PC-3 (cell line): ENCODE measurements around the gene PGP. TPM values are rescaled to one million over a fixed set of nuclear protein-coding genes. Genes with fewer than 3 reads are reported as not detected.

Source experiments
- ATAC-seq: fragments of 200-7000 bp; cut with Tn5 transposase; 2 replicates; pipeline ENCODE4 v1.9.1; 2020; ENCODE audit warnings: mild to moderate bottlenecking, moderate library complexity
- BruUV-seq: library from RNA; stranded (reverse); fragments of 400-500 nt; replicated peaks from 2 replicates; lab custom pipeline; 2021; lab: Mats Ljungman, UMichigan
- CTCF ChIA-PET: fragments of 300-600 bp; sonication (Branson Sonifier 250); formaldehyde crosslinking; loops from one replicate; lab custom pipeline; 2022; ENCODE audit warnings: antibody characterized with exemption; lab: Charles Lee
- POLR2A ChIA-PET: fragments of 300-600 bp; sonication (Branson Sonifier 250); formaldehyde crosslinking; loops from one replicate; lab custom pipeline; 2022; ENCODE audit warnings: antibody characterized with exemption; ENCODE audit not compliant: unreplicated experiment; lab: Charles Lee
- DNase-seq: peaks from one replicate; pipeline ENCODE4 v3.0.0-alpha.2; 2015
- H2AFZ ChIP-seq: fragments of 300-600 bp; sonication (generic); 2 replicates; pipeline ENCODE4 v1.6.0; 2016; ENCODE audit warnings: antibody characterized with exemption, low read length
- H3F3A ChIP-seq: fragments of 300-600 bp; sonication (generic); one replicate; pipeline ENCODE4 v1.6.0; 2017; ENCODE audit warnings: antibody characterized with exemption, low read length, control low read depth, mild to moderate bottlenecking; ENCODE audit not compliant: unreplicated experiment
- H3K27ac ChIP-seq: fragments of 300-600 bp; sonication (generic); 2 replicates; pipeline ENCODE4 v1.5.1; 2016; ENCODE audit warnings: mild to moderate bottlenecking, low read length
- H3K27me3 ChIP-seq: fragments of 300-600 bp; sonication (generic); 2 replicates; pipeline ENCODE4 v1.6.1; 2016; ENCODE audit warnings: low read length, mixed read lengths
- H3K36me3 ChIP-seq: fragments of 300-600 bp; sonication (generic); 2 replicates; pipeline ENCODE4 v1.6.1; 2016; ENCODE audit warnings: low read depth, mixed run types, low read length, mixed read lengths
- H3K4me1 ChIP-seq: fragments of 300-600 bp; sonication (generic); 2 replicates; pipeline ENCODE4 v1.5.1; 2016; ENCODE audit warnings: low read length; ENCODE audit not compliant: insufficient read depth
- H3K4me2 ChIP-seq: fragments of 300-600 bp; sonication (generic); 2 replicates; pipeline ENCODE4 v1.6.0; 2016; ENCODE audit warnings: low read length
- H3K4me3 ChIP-seq: fragments of 300-600 bp; sonication (generic); 2 replicates; pipeline ENCODE4 v1.5.1; 2016; ENCODE audit warnings: mild to moderate bottlenecking, low read length, mixed read lengths
- H3K79me2 ChIP-seq: fragments of 300-600 bp; sonication (generic); 2 replicates; pipeline ENCODE4 v1.6.1; 2017; ENCODE audit warnings: low read length, mixed read lengths
- H3K9ac ChIP-seq: fragments of 300-600 bp; sonication (generic); 2 replicates; pipeline ENCODE4 v1.6.0; 2016; ENCODE audit warnings: mild to moderate bottlenecking, low read length
- H3K9me2 ChIP-seq: fragments of 300-600 bp; sonication (generic); replicated peaks from 2 replicates; pipeline ENCODE4 v1.6.1; 2016; ENCODE audit warnings: mixed run types, low read length, mixed read lengths
- H3K9me3 ChIP-seq: fragments of 300-600 bp; sonication (generic); 2 replicates; pipeline ENCODE4 v1.6.1; 2016; ENCODE audit warnings: low read length, mixed read lengths
- H4K20me1 ChIP-seq: fragments of 300-600 bp; sonication (generic); 2 replicates; pipeline ENCODE4 v1.6.1; 2016; ENCODE audit warnings: low read length, mixed read lengths
- CTCF ChIP-seq: fragments of 300-600 bp; sonication (generic); conservative IDR thresholded peaks from 2 replicates; pipeline ENCODE4 v1.5.1; 2017; ENCODE audit warnings: antibody characterized with exemption, low read depth, mild to moderate bottlenecking, low read length
- EZH2 ChIP-seq: fragments of 300-600 bp; sonication (generic); IDR thresholded peaks from one replicate; pipeline ENCODE4 v1.6.1; 2017; ENCODE audit warnings: antibody characterized with exemption, mild to moderate bottlenecking, low read length; ENCODE audit not compliant: unreplicated experiment
- EZH2phosphoT487 ChIP-seq: fragments of 300-600 bp; sonication (generic); IDR thresholded peaks from 2 replicates; pipeline ENCODE4 v1.6.1; 2018; ENCODE audit warnings: mild to moderate bottlenecking, antibody characterized with exemption, low read length, borderline replicate concordance
- intact Hi-C: fragments of 100-400 bp; cut with micrococcal nuclease; formaldehyde crosslinking; loops from 2 replicates; pipeline ENCODE4 v1.9.0; 2023
- total RNA-seq: library from RNA; depleted of rRNA; stranded (reverse); fragments of >200 nt; gene quantifications from 2 replicates; pipeline ENCODE4 v1.2.3, GENCODE V29; 2014

PGP gene
- total RNA-seq, 1 experiment from 2014 or later, result 46.0 TPM

GRCh38 chr16:2205967-2206313 is 8.7 kb downstream of the PGP start:
- Histone ChIP-seq H3F3A (no peaks in the 10 kb centered on the region), H3K4me3 (peak overlapping the region; percentile 85), H3K79me2 (peaks cover 25% of the 10 kb centered on the region), H3K27ac (peak overlapping the region; percentile 69), H3K27me3 (no peaks in the 10 kb centered on the region), H3K9me2 (no peaks in the 10 kb centered on the region), H2AFZ (peak overlapping the region; percentile 74), H3K9me3 (no peaks in the 10 kb centered on the region), H3K4me1 (peaks cover 14% of the 10 kb centered on the region), H3K4me2 (peak overlapping the region; percentile 96), H3K36me3 (no peaks in the 10 kb centered on the region), H3K9ac (peak overlapping the region; percentile 96), H4K20me1 (no peaks in the 10 kb centered on the region)
- ChIA-PET POLR2A (no interaction called here), CTCF (no interaction called here)
- DNase-seq (no peak), ATAC-seq (peak; percentile 41)
- TSS peak; percentile 55 for BruUV-seq
- intact Hi-C loops, result no loop called here
- TF ChIP-seq EZH2phosphoT487 (no peak), CTCF (no peak), EZH2 (no peak)

GRCh38 chr16:2205104-2205966 is 9.3 kb downstream of the PGP start, which contains the start of gene MLST8:
MLST8 (plus strand) TSS chr16:2205454; CDS start chr16:2206086, 632 bp downstream.
- H3K4me1 ChIP-seq, result peaks cover 14% of the 10 kb centered on the region
- H3K4me3 ChIP-seq, result peak within 1 kb of the TSS; percentile 85
- intact Hi-C loops, result no loop called here
- no peaks in the 10 kb centered on the region for H3F3A ChIP-seq
- ChIA-PET CTCF (no interaction called here), POLR2A (interaction anchor here (0.7 kb wide), 1 partner anchor 98 kb away, joined by 4 read pairs; no protein-coding TSS in a partner anchor)
- H3K27me3 ChIP-seq, result no peaks in the 10 kb centered on the region
- H3K4me2 ChIP-seq, result peak within 1 kb of the TSS; percentile 96
- ATAC-seq, result peak; percentile 64
- H3K79me2 ChIP-seq, result peaks cover 25% of the 10 kb centered on the region
- BruUV-seq, result no TSS peak
- no peaks in the 10 kb centered on the region for H3K9me3 ChIP-seq
- peak within 1 kb of the TSS; percentile 78 for H2AFZ ChIP-seq
- H3K36me3 ChIP-seq, result no peaks in the 10 kb centered on the region
- H3K9ac ChIP-seq, result peak within 1 kb of the TSS; percentile 96
- peak within 1 kb of the TSS; percentile 69 for H3K27ac ChIP-seq
- H3K9me2 ChIP-seq, result no peaks in the 10 kb centered on the region
- peak; percentile 75 for DNase-seq
- TF ChIP-seq CTCF, result no peak
- TF ChIP-seq EZH2phosphoT487, result peak; percentile 56; the same call in 1 of the 2 replicates
- no peak for TF ChIP-seq EZH2
- no peaks in the 10 kb centered on the region for H4K20me1 ChIP-seq
